Ascending aorta (tissue), 2 donors: ENCODE measurements around the gene SNX33. TPM values are rescaled to one million over a fixed set of nuclear protein-coding genes. Genes with fewer than 3 reads are reported as not detected.
"Not testable (repeated sequence)": the region's sequence is repeated elsewhere in the genome, so short reads cannot be mapped to it uniquely, and the experiment has no call there.

Experiments used
- DNase-seq, 2 donors: peaks; one replicate each; pipeline ENCODE4 v3.0.0-alpha.2; 2019; ENCODE audit warnings: low spot score in 2 of 2
- H3K27ac ChIP-seq, 2 donors: fragments of 200-600 bp; sonication (generic); one replicate each; pipeline ENCODE4 v1.5.1; 2016 to 2017; ENCODE audit warnings: mild to moderate bottlenecking in 1 of 2
- H3K27me3 ChIP-seq: fragments of 200-600 bp; sonication (generic); one replicate; pipeline ENCODE4 v1.5.1; 2017
- H3K36me3 ChIP-seq, 2 donors: fragments of 200-600 bp; sonication (generic); one replicate each; pipeline ENCODE4 v1.5.1; 2016
- H3K4me1 ChIP-seq, 2 donors: fragments of 200-600 bp; sonication (generic); one replicate each; pipeline ENCODE4 v1.5.1; 2016 to 2017; ENCODE audit warnings: mild to moderate bottlenecking in 1 of 2
- H3K4me3 ChIP-seq, 2 donors: fragments of 200-600 bp; sonication (generic); one replicate each; pipeline ENCODE4 v1.5.1; 2016 to 2017; ENCODE audit warnings: mild to moderate bottlenecking in 1 of 2
- H3K9me3 ChIP-seq, 2 donors: fragments of 200-600 bp; sonication (generic); one replicate each; pipeline ENCODE4 v1.5.1; 2016
- intact Hi-C: fragments of 100-400 bp; cut with DNase I; formaldehyde crosslinking; loops from one replicate; pipeline ENCODE4 v1.15.1; 2023
- total RNA-seq: library from RNA; depleted of rRNA; stranded (reverse); fragments of >200 nt; gene quantifications from one replicate; pipeline ENCODE4 v1.1.0, GENCODE V29; 2016
- TF ChIP-seq, protein P1 (sequence below), 3 experiments: fragments of 200-600 bp in 2 of 3; fragments of 450-650 bp in 1 of 3; sonication (generic) in 2 of 3; IDR thresholded peaks; one replicate each; pipeline ENCODE4 v1.5.1; 2016 to 2019; ENCODE audit warnings: antibody characterized with exemption in 3 of 3, mild to moderate bottlenecking in 1 of 3, moderate library complexity in 1 of 3

Gene SNX33
- total RNA-seq, 1 donor from 2014 or later: 53.5 TPM

- no peak for DNase-seq
- H3K27ac ChIP-seq: peak overlapping the region; percentile 38 to 60
- peaks cover 93 to 98% of the 10 kb centered on the region in 2 donors for H3K36me3 ChIP-seq
These were observed 34.7 kb downstream of the SNX33 start for GRCh38 chr15:75682181-75683135.

GRCh38 chr15:75683646-75684312, 36.1 kb downstream of the SNX33 start:
- H3K4me3 ChIP-seq, DNase-seq, H3K4me1 ChIP-seq, H3K27me3 ChIP-seq, H3K9me3 ChIP-seq: not testable (repeated sequence)
- H3K36me3 ChIP-seq: peaks cover 93 to 99% of the 10 kb centered on the region in 2 donors
- peak overlapping the region; percentile 12 to 60 for H3K27ac ChIP-seq
- intact Hi-C loops: loop anchor here (5.0 kb wide), 1 partner anchor 106 kb away; the partner anchor contains the start of gene PTPN9
- TF ChIP-seq, protein P1, sequence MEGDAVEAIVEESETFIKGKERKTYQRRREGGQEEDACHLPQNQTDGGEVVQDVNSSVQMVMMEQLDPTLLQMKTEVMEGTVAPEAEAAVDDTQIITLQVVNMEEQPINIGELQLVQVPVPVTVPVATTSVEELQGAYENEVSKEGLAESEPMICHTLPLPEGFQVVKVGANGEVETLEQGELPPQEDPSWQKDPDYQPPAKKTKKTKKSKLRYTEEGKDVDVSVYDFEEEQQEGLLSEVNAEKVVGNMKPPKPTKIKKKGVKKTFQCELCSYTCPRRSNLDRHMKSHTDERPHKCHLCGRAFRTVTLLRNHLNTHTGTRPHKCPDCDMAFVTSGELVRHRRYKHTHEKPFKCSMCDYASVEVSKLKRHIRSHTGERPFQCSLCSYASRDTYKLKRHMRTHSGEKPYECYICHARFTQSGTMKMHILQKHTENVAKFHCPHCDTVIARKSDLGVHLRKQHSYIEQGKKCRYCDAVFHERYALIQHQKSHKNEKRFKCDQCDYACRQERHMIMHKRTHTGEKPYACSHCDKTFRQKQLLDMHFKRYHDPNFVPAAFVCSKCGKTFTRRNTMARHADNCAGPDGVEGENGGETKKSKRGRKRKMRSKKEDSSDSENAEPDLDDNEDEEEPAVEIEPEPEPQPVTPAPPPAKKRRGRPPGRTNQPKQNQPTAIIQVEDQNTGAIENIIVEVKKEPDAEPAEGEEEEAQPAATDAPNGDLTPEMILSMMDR (IDR thresholded peaks at IDR 0.05): peak; percentile 70 to 75 (median 72)

More at GRCh38 chr15:75682181-75683135, 34.7 kb downstream of the SNX33 start:
- TF ChIP-seq, protein P1 (IDR thresholded peaks at IDR 0.05): no peak
- intact Hi-C loops: loop anchor here (5.0 kb wide), 1 partner anchor 105 kb away; the partner anchor contains the start of gene PTPN9
- Histone ChIP-seq H3K4me1 (peaks cover 0 to 9% of the 10 kb centered on the region in 2 donors), H3K4me3 (no peak overlapping the region), H3K27me3 (no peaks in the 10 kb centered on the region), H3K9me3 (no peaks in the 10 kb centered on the region)

- Histone ChIP-seq H3K4me1 (peaks cover 0 to 9% of the 10 kb centered on the region in 2 donors), H3K36me3 (peaks cover 93 to 99% of the 10 kb centered on the region in 2 donors), H3K4me3 (no peak overlapping the region), H3K27me3 (no peaks in the 10 kb centered on the region), H3K9me3 (no peaks in the 10 kb centered on the region), H3K27ac (peak overlapping the region in 1 of 2 donors; percentile 18)
- DNase-seq: no peak
- intact Hi-C loops: loop anchor here (5.0 kb wide), 1 partner anchor 107 kb away; the partner anchor contains the start of gene PTPN9
- TF ChIP-seq, protein P1 (IDR thresholded peaks at IDR 0.05): no peak
These were observed 36.9 kb downstream of the SNX33 start for GRCh38 chr15:75684648-75685047.

- intact Hi-C loops: no loop called here
- H3K36me3 ChIP-seq: peaks cover 93 to 99% of the 10 kb centered on the region in 2 donors
These were observed 37.5 kb downstream of the SNX33 start for GRCh38 chr15:75685195-75685594.

DNA sequence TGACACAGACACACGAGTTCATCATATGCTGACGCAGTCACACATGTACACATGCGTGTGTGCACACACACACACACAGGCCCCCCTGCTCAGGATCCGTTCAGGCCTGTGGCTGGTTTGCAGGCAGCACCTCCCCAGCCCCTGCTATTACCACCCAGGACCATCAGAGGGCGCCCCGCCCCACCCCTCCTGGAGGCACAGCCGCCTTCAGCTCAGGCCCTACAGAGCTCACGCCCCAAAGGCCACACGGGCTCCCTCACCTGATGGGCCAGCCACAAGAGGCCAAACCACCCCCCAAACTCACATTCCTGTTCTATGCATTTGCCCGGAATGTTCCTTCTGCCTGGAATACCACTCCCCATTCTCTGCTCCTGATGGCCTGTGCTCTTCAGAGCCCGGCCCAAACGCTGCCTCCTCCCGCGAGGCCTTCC, 38.5 kb downstream of the SNX33 start:
- H3K36me3 ChIP-seq: peaks cover 93 to 98% of the 10 kb centered on the region in 2 donors
- TF ChIP-seq, protein P1 (IDR thresholded peaks at IDR 0.05): peak; percentile 82 to 88 (median 83)
- intact Hi-C loops: loop anchor here (2.0 kb wide), 2 partner anchors 47 to 117 kb away; no protein-coding TSS in a partner anchor
- not testable (repeated sequence) for H3K4me3 ChIP-seq, H3K27me3 ChIP-seq, H3K9me3 ChIP-seq, H3K4me1 ChIP-seq
- H3K27ac ChIP-seq: peak overlapping the region; percentile 20 to 54
- DNase-seq: peak in 1 of 2 donors; percentile 90

More at GRCh38 chr15:75685195-75685594, 37.5 kb downstream of the SNX33 start:
- no peak for DNase-seq
- TF ChIP-seq, protein P1 (IDR thresholded peaks at IDR 0.05): no peak
- H3K9me3 ChIP-seq: no peaks in the 10 kb centered on the region
- peaks cover 0 to 9% of the 10 kb centered on the region in 2 donors for H3K4me1 ChIP-seq
- peak overlapping the region in 1 of 2 donors; percentile 18 for H3K27ac ChIP-seq
- no peak overlapping the region for H3K4me3 ChIP-seq
- no peaks in the 10 kb centered on the region for H3K27me3 ChIP-seq
